Adrenal gland (tissue), 5 donors: ENCODE measurements around the gene GLI1.

Experiments used
- POLR2A ChIP-seq, 2 donors: fragments of 450-650 bp; IDR thresholded peaks; one replicate each; pipeline ENCODE4 v1.6.1; 2017; ENCODE audit warnings: antibody characterized with exemption in 2 of 2, mild to moderate bottlenecking in 2 of 2, moderate library complexity in 1 of 2
- TF ChIP-seq, protein P1 (sequence below), 6 experiments: fragments of 450-650 bp in 4 of 6; fragments of 200-600 bp in 2 of 6; sonication (generic) in 1 of 6; IDR thresholded peaks; 1 replicate in 5 of 6; 2 replicates in 1 of 6; pipeline versions ENCODE4 v1.5.1 to v1.8.0; 2016 to 2021; ENCODE audit warnings: antibody characterized with exemption in 6 of 6, mild to moderate bottlenecking in 2 of 6, moderate library complexity in 1 of 6
- donor health status: DM: no; HTN: no; CAD: no.

DNA sequence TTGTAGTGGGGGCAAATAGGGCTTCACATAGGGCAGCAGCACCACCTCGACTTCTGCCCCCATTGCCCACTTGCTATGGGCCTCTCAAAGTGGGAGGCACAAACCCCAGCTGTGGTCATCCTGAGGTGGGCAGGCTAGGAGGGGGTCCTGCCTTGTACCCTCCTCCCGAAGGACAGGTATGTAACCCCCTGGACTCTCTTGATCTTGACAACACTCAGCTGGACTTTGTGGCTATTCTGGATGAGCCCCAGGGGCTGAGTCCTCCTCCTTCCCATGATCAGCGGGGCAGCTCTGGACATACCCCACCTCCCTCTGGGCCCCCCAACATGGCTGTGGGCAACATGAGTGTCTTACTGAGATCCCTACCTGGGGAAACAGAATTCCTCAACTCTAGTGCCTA, 12.1 kb downstream of the GLI1 start:
- TF ChIP-seq, protein P1, sequence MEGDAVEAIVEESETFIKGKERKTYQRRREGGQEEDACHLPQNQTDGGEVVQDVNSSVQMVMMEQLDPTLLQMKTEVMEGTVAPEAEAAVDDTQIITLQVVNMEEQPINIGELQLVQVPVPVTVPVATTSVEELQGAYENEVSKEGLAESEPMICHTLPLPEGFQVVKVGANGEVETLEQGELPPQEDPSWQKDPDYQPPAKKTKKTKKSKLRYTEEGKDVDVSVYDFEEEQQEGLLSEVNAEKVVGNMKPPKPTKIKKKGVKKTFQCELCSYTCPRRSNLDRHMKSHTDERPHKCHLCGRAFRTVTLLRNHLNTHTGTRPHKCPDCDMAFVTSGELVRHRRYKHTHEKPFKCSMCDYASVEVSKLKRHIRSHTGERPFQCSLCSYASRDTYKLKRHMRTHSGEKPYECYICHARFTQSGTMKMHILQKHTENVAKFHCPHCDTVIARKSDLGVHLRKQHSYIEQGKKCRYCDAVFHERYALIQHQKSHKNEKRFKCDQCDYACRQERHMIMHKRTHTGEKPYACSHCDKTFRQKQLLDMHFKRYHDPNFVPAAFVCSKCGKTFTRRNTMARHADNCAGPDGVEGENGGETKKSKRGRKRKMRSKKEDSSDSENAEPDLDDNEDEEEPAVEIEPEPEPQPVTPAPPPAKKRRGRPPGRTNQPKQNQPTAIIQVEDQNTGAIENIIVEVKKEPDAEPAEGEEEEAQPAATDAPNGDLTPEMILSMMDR (IDR thresholded peaks at IDR 0.05): no peak
- TF ChIP-seq POLR2A (IDR thresholded peaks at IDR 0.05): no peak
